H9 (cell line): ENCODE measurements around the gene THBS1. TPM values are rescaled to one million over a fixed set of nuclear protein-coding genes. Genes with fewer than 3 reads are reported as not detected.

Experiments
- DNase-seq: peaks from one replicate; pipeline ENCODE4 v3.0.0-alpha.2; 2017
- H2AFZ ChIP-seq: one replicate; pipeline ENCODE4 v1.6.1; 2013; ENCODE audit warnings: mild to moderate bottlenecking, low read length, control low read depth, moderate library complexity
- H2AK5ac ChIP-seq: 2 replicates; pipeline ENCODE4 v1.6.1; 2013; ENCODE audit warnings: low read length, control low read depth, mixed read lengths; ENCODE audit not compliant: insufficient read length
- H2BK120ac ChIP-seq: one replicate; pipeline ENCODE4 v1.6.1; 2013; ENCODE audit warnings: low read depth, mild to moderate bottlenecking, low read length, control low read depth, inconsistent platforms; ENCODE audit not compliant: poor library complexity, severe bottlenecking
- H2BK12ac ChIP-seq: 2 replicates; pipeline ENCODE4 v1.6.1; 2013; ENCODE audit warnings: low read length, control low read depth, mixed read lengths, low read depth; ENCODE audit not compliant: insufficient read length
- H2BK15ac ChIP-seq: 2 replicates; pipeline ENCODE4 v1.6.1; 2013; ENCODE audit warnings: low read depth, low read length, control low read depth
- H2BK20ac ChIP-seq: one replicate; pipeline ENCODE4 v1.6.1; 2013; ENCODE audit warnings: low read depth, mild to moderate bottlenecking, low read length, control low read depth, inconsistent platforms; ENCODE audit not compliant: poor library complexity, severe bottlenecking
- H2BK5ac ChIP-seq: 2 replicates; pipeline ENCODE4 v1.6.1; 2013; ENCODE audit warnings: low read length, control low read depth, mixed read lengths; ENCODE audit not compliant: insufficient read length
- H3K14ac ChIP-seq: 2 replicates; pipeline ENCODE4 v1.6.1; 2013; ENCODE audit warnings: low read length, control low read depth; ENCODE audit not compliant: insufficient read depth
- H3K18ac ChIP-seq: 2 replicates; pipeline ENCODE4 v1.6.1; 2013; ENCODE audit warnings: low read depth, mild to moderate bottlenecking, mixed read lengths, low read length, control low read depth; ENCODE audit not compliant: insufficient read length
- H3K23ac ChIP-seq: 2 replicates; pipeline ENCODE4 v1.6.1; 2013; ENCODE audit warnings: low read length, control low read depth, mixed read lengths, low read depth; ENCODE audit not compliant: insufficient read length
- H3K23me2 ChIP-seq: 2 replicates; pipeline ENCODE4 v1.6.1; 2013; ENCODE audit warnings: low read depth, mild to moderate bottlenecking, mixed read lengths, low read length, control low read depth; ENCODE audit not compliant: insufficient read length, poor library complexity, severe bottlenecking
- H3K27ac ChIP-seq: 2 replicates; pipeline ENCODE4 v1.5.1; 2013; ENCODE audit warnings: low read length, control low read depth, mixed read lengths, low read depth; ENCODE audit not compliant: insufficient read length
- H3K27me3 ChIP-seq: 2 replicates; pipeline ENCODE4 v1.6.1; 2013; ENCODE audit warnings: low read length, control low read depth, inconsistent platforms; ENCODE audit not compliant: insufficient read depth
- H3K4ac ChIP-seq: 2 replicates; pipeline ENCODE4 v1.6.1; 2013; ENCODE audit warnings: low read depth, mild to moderate bottlenecking, control low read depth, inconsistent platforms, low read length, moderate library complexity
- H3K4me1 ChIP-seq: 2 replicates; pipeline ENCODE4 v1.6.1; 2013; ENCODE audit warnings: low read length, control low read depth, inconsistent platforms; ENCODE audit not compliant: insufficient read depth
- H3K4me2 ChIP-seq: 2 replicates; pipeline ENCODE4 v1.6.1; 2013; ENCODE audit warnings: low read length, control low read depth, mixed read lengths; ENCODE audit not compliant: insufficient read length, insufficient read depth
- H3K56ac ChIP-seq: 2 replicates; pipeline ENCODE4 v1.6.1; 2013; ENCODE audit warnings: low read depth, mild to moderate bottlenecking, mixed read lengths, low read length, control low read depth; ENCODE audit not compliant: insufficient read length
- H3K79me1 ChIP-seq: 2 replicates; pipeline ENCODE4 v1.6.1; 2013; ENCODE audit warnings: low read depth, mild to moderate bottlenecking, moderate library complexity, low read length, control low read depth, inconsistent platforms; ENCODE audit not compliant: insufficient read depth, poor library complexity, severe bottlenecking
- H3K79me2 ChIP-seq: 2 replicates; pipeline ENCODE4 v1.6.1; 2013; ENCODE audit warnings: low read length, control low read depth, inconsistent platforms; ENCODE audit not compliant: insufficient read depth
- H3K9ac ChIP-seq: 2 replicates; pipeline ENCODE4 v1.6.1; 2013; ENCODE audit warnings: low read length, control low read depth, mixed read lengths; ENCODE audit not compliant: insufficient read length; ENCODE audit errors: extremely low read depth
- H3K9me3 ChIP-seq: one replicate; pipeline ENCODE4 v1.6.1; 2013; ENCODE audit warnings: low read depth, low read length, inconsistent platforms; ENCODE audit not compliant: control insufficient read depth
- H3T11ph ChIP-seq: one replicate; pipeline ENCODE4 v1.6.1; 2013; ENCODE audit warnings: mild to moderate bottlenecking, low read length, control low read depth, inconsistent platforms
- H4K20me1 ChIP-seq: one replicate; pipeline ENCODE4 v1.6.1; 2013; ENCODE audit not compliant: control insufficient read depth, insufficient read length, insufficient read depth
- H4K5ac ChIP-seq: 2 replicates; pipeline ENCODE4 v1.6.1; 2013; ENCODE audit warnings: low read depth, mild to moderate bottlenecking, mixed read lengths, low read length, control low read depth; ENCODE audit not compliant: insufficient read length
- H4K8ac ChIP-seq: replicated peaks from 2 replicates; pipeline ENCODE4 v1.6.1; 2013; ENCODE audit warnings: low read length, control low read depth, mixed read lengths, low read depth; ENCODE audit not compliant: insufficient read length
- H4K91ac ChIP-seq: 2 replicates; pipeline ENCODE4 v1.6.1; 2013; ENCODE audit warnings: low read depth, mild to moderate bottlenecking, moderate library complexity, mixed read lengths, low read length, control low read depth; ENCODE audit not compliant: insufficient read length
- H3K27ac Mint-ChIP-seq, 3 experiments: 2 replicates in 2 of 3; 3 replicates in 1 of 3; pipeline ENCODE4 v1.8.0; 2020 to 2021; ENCODE audit warnings: mixed read lengths in 3 of 3, mild to moderate bottlenecking in 1 of 3, moderate library complexity in 1 of 3
- H3K27me3 Mint-ChIP-seq: 2 replicates; pipeline ENCODE4 v1.8.0; 2021; ENCODE audit warnings: low read depth, mild to moderate bottlenecking, moderate library complexity, mixed read lengths
- H3K36me3 Mint-ChIP-seq, 3 experiments: 2 replicates in 2 of 3; 3 replicates in 1 of 3; pipeline ENCODE4 v1.8.0; 2020 to 2021; ENCODE audit warnings: low read depth in 3 of 3, mixed read lengths in 3 of 3; ENCODE audit not compliant: insufficient read depth in 1 of 3
- H3K4me1 Mint-ChIP-seq, 2 experiments: 2 replicates each; pipeline ENCODE4 v1.8.0; 2020; ENCODE audit warnings: mixed read lengths in 2 of 2
- H3K4me3 Mint-ChIP-seq, 2 experiments: 2 replicates in 1 of 2; 3 replicates in 1 of 2; pipeline ENCODE4 v1.8.0; 2020 to 2021; ENCODE audit warnings: mild to moderate bottlenecking in 2 of 2, mixed read lengths in 2 of 2, moderate library complexity in 1 of 2
- H3K9me3 Mint-ChIP-seq, 2 experiments: 2 replicates in 1 of 2; 3 replicates in 1 of 2; pipeline ENCODE4 v1.8.0; 2020; ENCODE audit warnings: mild to moderate bottlenecking in 2 of 2, mixed read lengths in 2 of 2, moderate library complexity in 1 of 2
- WGBS: extraction: QIAGEN DNeasy Blood & Tissue Kit; methylation state at CpG from one replicate; pipeline ENCODE4 v1.1.7; 2013; ENCODE audit warnings: missing lambda C conversion rate, low lambda C conversion rate, mixed read lengths; ENCODE audit not compliant: insufficient read length; ENCODE audit errors: extremely low coverage; 5-methylcytosine and 5-hydroxymethylcytosine counted together
- total RNA-seq: library from RNA; stranded (reverse); gene quantifications from 2 replicates; pipeline ENCODE4 v1.2.1, GENCODE V29; 2021
- TF ChIP-seq, protein P1 (sequence below): fragments of 200-600 bp; sonication (generic); conservative IDR thresholded peaks from 3 replicates; pipeline ENCODE4 v1.8.0; 2021; ENCODE audit warnings: antibody characterized with exemption, mild to moderate bottlenecking

The THBS1 gene
- total RNA-seq, 1 experiment from 2014 or later, result 72.1 TPM

DNA sequence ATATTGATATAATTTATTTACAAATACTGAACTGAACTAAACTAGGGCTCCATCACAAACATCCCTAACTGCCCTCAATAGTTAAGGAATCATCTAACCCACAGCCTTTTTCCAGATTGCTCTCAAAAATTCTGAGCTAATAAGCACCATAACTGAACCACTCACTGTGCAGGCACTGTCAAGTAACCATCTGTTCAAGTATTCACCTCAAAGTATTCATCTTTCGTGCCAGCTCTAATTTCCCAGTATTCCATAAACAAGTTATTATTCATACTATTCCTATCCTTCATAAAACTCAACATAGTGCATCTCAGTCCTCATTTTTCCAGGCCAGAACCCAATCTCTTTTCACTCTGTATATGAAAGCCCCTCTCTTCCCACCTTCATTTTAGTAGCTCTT, 41.1 kb downstream of the THBS1 start:
- no CpG with 5 or more reads among the region's 1 CpG for WGBS
- no peak overlapping the region for H3K4me3 Mint-ChIP-seq
- no peak overlapping the region for H2AFZ ChIP-seq

More for the DNA sequence above, 41.1 kb downstream of the THBS1 start:
- no peak overlapping the region for H4K5ac ChIP-seq
- no peaks in the 10 kb centered on the region for H4K20me1 ChIP-seq
- H3K36me3 Mint-ChIP-seq, result no peaks in the 10 kb centered on the region
- H3K14ac ChIP-seq, result no peak overlapping the region
- H3K56ac ChIP-seq, result no peak overlapping the region
- no peak for DNase-seq
- no peak overlapping the region for H3K18ac ChIP-seq
- H3K27ac ChIP-seq, result no peak overlapping the region
- no peak overlapping the region for H4K91ac ChIP-seq
- no peaks in the 10 kb centered on the region for H3K79me2 ChIP-seq
- H3K27ac Mint-ChIP-seq, result no peak overlapping the region
- no peak overlapping the region for H3T11ph ChIP-seq
- no peak overlapping the region for H2BK5ac ChIP-seq
- no peaks in the 10 kb centered on the region for H3K4me1 ChIP-seq
- H3K79me1 ChIP-seq, result no peaks in the 10 kb centered on the region
- no peak overlapping the region for H3K4ac ChIP-seq
- no peaks in the 10 kb centered on the region for H3K9me3 ChIP-seq
- H2BK20ac ChIP-seq, result no peak overlapping the region
- no peak overlapping the region for H2AK5ac ChIP-seq
- no peak overlapping the region for H3K9ac ChIP-seq
- no peak overlapping the region for H3K23ac ChIP-seq
- TF ChIP-seq, protein P1, sequence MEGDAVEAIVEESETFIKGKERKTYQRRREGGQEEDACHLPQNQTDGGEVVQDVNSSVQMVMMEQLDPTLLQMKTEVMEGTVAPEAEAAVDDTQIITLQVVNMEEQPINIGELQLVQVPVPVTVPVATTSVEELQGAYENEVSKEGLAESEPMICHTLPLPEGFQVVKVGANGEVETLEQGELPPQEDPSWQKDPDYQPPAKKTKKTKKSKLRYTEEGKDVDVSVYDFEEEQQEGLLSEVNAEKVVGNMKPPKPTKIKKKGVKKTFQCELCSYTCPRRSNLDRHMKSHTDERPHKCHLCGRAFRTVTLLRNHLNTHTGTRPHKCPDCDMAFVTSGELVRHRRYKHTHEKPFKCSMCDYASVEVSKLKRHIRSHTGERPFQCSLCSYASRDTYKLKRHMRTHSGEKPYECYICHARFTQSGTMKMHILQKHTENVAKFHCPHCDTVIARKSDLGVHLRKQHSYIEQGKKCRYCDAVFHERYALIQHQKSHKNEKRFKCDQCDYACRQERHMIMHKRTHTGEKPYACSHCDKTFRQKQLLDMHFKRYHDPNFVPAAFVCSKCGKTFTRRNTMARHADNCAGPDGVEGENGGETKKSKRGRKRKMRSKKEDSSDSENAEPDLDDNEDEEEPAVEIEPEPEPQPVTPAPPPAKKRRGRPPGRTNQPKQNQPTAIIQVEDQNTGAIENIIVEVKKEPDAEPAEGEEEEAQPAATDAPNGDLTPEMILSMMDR, result no peak
- H3K4me2 ChIP-seq, result no peak overlapping the region
- no peak overlapping the region for H4K8ac ChIP-seq
- no peak overlapping the region for H2BK120ac ChIP-seq
- no peaks in the 10 kb centered on the region; the same call in none of the 2 replicates for H3K27me3 Mint-ChIP-seq
- no peak overlapping the region for H2BK15ac ChIP-seq
- peaks cover 2 to 3% of the 10 kb centered on the region in 2 experiments; a peak in 4 of 5 replicates for H3K9me3 Mint-ChIP-seq
- H3K27me3 ChIP-seq, result no peaks in the 10 kb centered on the region
- H3K23me2 ChIP-seq, result no peaks in the 10 kb centered on the region
- no peaks in the 10 kb centered on the region for H3K4me1 Mint-ChIP-seq
- no peak overlapping the region for H2BK12ac ChIP-seq
